ENCODE data around the gene KDF1. TPM values are rescaled to one million over a fixed set of nuclear protein-coding genes. Genes with fewer than 3 reads are reported as not detected.

KDF1 gene
- total and polyA plus RNA-seq, 2 experiments from 2014 or later: 13.6 to 21.1 TPM

DNA sequence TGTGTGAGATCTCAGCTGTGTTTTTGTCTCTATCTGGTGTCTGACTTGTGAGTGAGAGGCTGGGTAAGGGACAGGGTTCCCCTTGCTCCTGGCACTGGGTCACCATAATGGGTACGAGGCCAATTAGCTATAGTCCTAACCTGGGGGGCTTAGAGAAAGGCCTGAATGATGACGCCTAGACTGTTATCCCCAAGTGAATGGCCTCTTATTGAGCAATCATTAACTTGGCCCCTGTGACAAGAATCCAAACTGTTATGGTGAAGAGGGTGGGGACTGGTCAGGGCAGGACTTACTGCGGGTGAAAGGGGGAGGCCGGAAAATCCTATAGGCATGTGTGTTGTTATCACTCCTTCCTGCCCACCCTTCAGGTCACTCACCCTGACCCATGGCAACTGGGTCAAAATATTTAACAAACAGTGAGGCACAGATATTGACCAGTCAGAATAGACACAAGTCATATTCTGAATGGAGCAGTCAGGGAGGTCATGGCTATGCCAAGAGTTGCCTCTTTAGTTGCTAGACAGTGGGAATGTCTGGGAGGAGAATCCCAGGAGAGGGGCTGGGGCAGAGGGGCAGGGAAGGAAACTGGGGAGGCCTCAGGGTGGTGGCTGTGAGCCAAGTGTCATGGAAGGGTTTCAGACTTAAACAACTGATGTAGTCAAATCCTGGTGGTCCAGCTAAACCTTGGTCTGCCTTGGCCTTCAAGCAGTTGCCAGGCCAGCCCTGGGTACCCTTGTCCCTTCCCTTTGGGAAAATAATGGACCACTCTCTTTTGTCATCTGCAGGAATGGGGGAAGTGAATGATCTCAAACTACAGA lies 49.7 kb downstream of the KDF1 start (continued):
- TF ChIP-seq, protein P1, sequence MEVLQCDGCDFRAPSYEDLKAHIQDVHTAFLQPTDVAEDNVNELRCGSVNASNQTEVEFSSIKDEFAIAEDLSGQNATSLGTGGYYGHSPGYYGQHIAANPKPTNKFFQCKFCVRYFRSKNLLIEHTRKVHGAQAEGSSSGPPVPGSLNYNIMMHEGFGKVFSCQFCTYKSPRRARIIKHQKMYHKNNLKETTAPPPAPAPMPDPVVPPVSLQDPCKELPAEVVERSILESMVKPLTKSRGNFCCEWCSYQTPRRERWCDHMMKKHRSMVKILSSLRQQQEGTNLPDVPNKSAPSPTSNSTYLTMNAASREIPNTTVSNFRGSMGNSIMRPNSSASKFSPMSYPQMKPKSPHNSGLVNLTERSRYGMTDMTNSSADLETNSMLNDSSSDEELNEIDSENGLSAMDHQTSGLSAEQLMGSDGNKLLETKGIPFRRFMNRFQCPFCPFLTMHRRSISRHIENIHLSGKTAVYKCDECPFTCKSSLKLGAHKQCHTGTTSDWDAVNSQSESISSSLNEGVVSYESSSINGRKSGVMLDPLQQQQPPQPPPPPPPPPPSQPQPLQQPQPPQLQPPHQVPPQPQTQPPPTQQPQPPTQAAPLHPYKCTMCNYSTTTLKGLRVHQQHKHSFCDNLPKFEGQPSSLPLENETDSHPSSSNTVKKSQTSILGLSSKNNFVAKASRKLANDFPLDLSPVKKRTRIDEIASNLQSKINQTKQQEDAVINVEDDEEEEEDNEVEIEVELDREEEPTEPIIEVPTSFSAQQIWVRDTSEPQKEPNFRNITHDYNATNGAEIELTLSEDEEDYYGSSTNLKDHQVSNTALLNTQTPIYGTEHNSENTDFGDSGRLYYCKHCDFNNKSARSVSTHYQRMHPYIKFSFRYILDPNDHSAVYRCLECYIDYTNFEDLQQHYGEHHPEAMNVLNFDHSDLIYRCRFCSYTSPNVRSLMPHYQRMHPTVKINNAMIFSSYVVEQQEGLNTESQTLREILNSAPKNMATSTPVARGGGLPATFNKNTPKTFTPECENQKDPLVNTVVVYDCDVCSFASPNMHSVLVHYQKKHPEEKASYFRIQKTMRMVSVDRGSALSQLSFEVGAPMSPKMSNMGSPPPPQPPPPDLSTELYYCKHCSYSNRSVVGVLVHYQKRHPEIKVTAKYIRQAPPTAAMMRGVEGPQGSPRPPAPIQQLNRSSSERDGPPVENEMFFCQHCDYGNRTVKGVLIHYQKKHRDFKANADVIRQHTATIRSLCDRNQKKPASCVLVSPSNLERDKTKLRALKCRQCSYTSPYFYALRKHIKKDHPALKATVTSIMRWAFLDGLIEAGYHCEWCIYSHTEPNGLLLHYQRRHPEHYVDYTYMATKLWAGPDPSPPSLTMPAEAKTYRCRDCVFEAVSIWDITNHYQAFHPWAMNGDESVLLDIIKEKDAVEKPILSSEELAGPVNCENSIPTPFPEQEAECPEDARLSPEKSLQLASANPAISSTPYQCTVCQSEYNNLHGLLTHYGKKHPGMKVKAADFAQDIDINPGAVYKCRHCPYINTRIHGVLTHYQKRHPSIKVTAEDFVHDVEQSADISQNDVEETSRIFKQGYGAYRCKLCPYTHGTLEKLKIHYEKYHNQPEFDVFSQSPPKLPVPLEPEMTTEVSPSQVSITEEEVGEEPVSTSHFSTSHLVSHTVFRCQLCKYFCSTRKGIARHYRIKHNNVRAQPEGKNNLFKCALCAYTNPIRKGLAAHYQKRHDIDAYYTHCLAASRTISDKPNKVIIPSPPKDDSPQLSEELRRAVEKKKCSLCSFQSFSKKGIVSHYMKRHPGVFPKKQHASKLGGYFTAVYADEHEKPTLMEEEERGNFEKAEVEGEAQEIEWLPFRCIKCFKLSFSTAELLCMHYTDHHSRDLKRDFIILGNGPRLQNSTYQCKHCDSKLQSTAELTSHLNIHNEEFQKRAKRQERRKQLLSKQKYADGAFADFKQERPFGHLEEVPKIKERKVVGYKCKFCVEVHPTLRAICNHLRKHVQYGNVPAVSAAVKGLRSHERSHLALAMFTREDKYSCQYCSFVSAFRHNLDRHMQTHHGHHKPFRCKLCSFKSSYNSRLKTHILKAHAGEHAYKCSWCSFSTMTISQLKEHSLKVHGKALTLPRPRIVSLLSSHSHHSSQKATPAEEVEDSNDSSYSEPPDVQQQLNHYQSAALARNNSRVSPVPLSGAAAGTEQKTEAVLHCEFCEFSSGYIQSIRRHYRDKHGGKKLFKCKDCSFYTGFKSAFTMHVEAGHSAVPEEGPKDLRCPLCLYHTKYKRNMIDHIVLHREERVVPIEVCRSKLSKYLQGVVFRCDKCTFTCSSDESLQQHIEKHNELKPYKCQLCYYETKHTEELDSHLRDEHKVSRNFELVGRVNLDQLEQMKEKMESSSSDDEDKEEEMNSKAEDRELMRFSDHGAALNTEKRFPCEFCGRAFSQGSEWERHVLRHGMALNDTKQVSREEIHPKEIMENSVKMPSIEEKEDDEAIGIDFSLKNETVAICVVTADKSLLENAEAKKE (CRISPR knock-in tag; IDR thresholded peaks at IDR 0.05): no peak
- TF ChIP-seq ZNF114 (CRISPR knock-in tag; IDR thresholded peaks at IDR 0.05) (no peak), NANOG (IDR thresholded peaks at IDR 0.05; ENCODE audit: borderline replicate concordance) (no peak), POLR2AphosphoS5 (IDR thresholded peaks at IDR 0.05; ENCODE audit: low read depth) (no peak), EZH2 (IDR thresholded peaks at IDR 0.05; ENCODE audit: low read depth, unreplicated experiment) (no peak), JUNB (IDR thresholded peaks at IDR 0.05; ENCODE audit: unreplicated experiment) (no peak)
- TF ChIP-seq, protein P2, sequence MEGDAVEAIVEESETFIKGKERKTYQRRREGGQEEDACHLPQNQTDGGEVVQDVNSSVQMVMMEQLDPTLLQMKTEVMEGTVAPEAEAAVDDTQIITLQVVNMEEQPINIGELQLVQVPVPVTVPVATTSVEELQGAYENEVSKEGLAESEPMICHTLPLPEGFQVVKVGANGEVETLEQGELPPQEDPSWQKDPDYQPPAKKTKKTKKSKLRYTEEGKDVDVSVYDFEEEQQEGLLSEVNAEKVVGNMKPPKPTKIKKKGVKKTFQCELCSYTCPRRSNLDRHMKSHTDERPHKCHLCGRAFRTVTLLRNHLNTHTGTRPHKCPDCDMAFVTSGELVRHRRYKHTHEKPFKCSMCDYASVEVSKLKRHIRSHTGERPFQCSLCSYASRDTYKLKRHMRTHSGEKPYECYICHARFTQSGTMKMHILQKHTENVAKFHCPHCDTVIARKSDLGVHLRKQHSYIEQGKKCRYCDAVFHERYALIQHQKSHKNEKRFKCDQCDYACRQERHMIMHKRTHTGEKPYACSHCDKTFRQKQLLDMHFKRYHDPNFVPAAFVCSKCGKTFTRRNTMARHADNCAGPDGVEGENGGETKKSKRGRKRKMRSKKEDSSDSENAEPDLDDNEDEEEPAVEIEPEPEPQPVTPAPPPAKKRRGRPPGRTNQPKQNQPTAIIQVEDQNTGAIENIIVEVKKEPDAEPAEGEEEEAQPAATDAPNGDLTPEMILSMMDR (conservative IDR thresholded peaks at IDR 0.05; ENCODE audit: low read depth in 2 of 2): no peak
- TF ChIP-seq, protein P3, sequence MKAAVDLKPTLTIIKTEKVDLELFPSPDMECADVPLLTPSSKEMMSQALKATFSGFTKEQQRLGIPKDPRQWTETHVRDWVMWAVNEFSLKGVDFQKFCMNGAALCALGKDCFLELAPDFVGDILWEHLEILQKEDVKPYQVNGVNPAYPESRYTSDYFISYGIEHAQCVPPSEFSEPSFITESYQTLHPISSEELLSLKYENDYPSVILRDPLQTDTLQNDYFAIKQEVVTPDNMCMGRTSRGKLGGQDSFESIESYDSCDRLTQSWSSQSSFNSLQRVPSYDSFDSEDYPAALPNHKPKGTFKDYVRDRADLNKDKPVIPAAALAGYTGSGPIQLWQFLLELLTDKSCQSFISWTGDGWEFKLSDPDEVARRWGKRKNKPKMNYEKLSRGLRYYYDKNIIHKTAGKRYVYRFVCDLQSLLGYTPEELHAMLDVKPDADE (IDR thresholded peaks at IDR 0.05): no peak
